GM18868 (cell line): ENCODE measurements around the gene ARSD.
"Not testable (repeated sequence)": the region's sequence is repeated elsewhere in the genome, so short reads cannot be mapped to it uniquely, and the experiment has no call there.

Source experiments
- ATAC-seq: cut with Tn5 transposase; IDR thresholded peaks from one replicate; pipeline ENCODE4 v1.9.1; 2021; ENCODE audit warnings: mild to moderate bottlenecking, moderate library complexity; ENCODE audit not compliant: unreplicated experiment

ARSD gene

GRCh38 chrX:2928583-2929434, at the start of gene ARSD:
Gene ARSD, minus strand, starts transcription at chrX:2929339. Its CDS starts 64 bp downstream, at chrX:2929275.
- peak; percentile 90 for ATAC-seq

DNA sequence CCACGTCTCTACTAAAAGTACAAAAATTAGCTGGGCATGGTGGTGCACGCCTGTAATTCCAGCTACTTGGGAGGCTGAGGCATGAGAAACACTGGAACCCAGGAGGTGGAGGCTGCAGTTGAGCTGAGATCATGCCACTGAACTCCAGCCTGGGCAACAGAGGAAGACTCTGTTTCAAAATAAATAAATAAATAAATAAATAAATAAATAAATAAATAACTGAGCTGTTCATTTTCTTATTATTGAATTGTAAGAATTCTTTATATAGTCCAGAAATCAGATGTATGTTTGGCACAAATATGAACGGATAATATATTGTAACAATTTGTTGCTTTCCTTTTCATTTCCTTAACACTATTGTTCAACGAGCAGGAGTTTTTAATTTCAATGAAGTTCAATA, 49.5 kb upstream of the ARSD start:
- not testable (repeated sequence) for ATAC-seq

DNA sequence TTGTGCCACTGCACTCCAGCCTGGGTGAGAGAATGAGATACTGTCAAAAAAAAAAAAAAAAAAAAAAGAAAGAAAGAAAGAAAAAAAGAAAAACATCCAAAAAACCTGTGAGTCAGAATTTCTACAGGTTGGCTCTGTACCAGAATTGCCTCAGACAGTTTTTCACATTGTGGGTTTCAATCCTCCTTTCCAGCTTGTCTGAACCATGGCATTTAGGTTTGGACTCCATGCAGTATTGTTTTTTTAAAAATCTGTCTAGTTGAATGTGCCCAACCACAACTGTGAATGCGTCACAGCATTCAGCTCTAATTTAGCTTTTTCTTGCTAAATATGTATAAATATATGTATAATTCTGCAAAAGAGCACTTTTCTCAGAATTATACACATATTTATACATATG, 45.8 kb upstream of the ARSD start:
- no peak for ATAC-seq

DNA sequence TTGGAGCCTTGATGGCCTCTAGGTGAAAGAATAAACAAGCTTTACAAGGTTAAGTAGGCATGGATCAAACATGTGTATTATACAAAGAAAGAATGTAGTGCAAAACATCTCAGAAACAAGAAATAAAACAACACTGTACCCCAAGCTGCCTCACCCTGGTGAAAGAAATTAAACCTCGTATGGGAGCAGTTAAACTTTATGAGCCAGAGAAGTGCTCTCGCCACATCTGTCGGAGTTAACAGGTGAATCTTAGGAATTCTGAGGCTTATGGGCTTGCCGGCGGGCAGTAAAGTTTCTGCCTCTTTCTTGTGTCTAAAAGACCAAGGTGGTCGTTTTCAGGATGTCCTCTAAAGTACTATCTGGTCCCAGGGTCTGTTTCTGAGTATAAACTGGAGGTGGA, 43.3 kb upstream of the ARSD start:
- no peak for ATAC-seq

DNA sequence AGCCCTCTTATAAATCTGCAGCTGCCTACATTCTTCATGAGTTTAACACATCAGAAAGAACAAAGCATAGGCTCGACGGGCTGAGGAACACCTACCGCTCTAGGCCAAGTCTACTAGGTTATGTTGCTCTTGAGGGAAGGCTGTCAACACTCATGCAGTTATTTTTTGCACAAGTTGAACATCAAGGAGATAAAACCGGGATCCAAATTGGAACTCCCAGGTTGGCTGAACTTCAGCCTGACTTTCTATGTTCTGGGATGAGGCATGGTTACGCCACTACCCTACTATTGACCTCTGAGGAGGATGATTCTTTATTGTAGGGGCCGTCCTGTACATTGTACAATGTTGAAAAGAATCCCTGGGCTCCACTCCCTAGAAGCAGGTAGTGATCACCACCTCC, 39.9 kb upstream of the ARSD start:
- no peak for ATAC-seq

DNA sequence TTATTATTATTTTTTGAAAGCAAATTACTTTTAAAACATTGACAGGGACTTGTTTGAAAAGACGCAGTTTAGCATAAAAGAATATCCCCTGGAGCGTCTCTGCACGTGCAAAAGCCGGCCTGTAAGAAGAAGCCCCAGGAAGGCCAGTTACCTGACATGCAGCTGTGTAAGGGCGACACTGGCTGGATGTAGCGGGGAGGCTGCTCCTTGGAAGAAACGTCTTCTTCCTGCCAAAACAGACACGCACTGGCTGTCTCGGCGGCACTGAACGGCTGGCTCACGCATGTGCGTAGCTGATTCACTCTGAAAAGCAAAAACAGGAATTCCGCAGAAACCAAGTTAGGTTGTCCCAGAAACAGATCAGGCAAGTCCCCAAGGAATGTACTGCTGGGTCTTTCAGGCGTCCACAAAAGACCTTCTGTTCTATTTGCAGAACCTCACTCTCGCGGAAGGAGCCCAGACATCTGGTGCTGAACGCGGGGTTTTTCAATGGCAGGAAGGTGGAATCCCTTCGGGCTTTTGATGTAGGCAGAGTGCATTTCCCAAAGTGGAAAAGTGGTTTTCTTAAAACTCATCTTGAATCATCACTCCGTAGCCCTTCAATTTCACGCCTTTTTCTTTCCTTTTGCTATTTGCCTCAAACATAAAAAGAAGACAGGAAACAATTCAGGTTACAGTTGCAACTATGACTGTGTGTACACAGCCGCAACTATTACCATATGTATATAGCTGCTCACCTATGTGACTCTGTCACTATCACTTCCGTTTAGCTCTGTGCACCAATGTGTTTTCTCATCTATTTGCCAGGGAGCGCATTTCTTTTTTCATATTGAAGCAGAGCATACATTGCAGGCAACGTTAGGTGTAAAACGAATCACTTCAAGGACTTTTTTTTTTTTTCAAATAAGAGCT, 39.1 kb upstream of the ARSD start:
- ATAC-seq = no peak

GRCh38 chrX:2967584-2967983, 38.4 kb upstream of the ARSD start:
- no peak for ATAC-seq

- no peak for ATAC-seq
These were observed 37.9 kb upstream of the ARSD start for GRCh38 chrX:2967012-2967411.

DNA sequence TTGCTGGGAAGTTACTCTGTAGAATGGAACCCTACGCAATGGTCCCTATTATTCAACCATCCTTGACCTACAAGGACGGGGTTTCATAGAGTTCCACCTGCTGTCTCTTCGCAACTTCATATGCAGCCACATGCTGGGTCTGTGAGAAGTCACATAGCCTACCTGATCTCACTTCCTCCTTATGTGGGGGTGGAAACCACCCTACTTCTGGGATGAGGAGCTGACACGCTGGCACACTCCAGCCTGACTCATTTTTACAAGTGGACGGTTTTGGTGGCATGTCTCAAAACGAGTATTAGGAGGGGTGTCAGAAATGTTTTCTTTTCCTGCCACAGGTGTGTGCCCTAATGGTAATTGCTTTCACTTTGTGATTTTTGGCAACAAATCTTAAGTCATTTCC, 36.8 kb upstream of the ARSD start:
- peak; percentile 99 for ATAC-seq

DNA sequence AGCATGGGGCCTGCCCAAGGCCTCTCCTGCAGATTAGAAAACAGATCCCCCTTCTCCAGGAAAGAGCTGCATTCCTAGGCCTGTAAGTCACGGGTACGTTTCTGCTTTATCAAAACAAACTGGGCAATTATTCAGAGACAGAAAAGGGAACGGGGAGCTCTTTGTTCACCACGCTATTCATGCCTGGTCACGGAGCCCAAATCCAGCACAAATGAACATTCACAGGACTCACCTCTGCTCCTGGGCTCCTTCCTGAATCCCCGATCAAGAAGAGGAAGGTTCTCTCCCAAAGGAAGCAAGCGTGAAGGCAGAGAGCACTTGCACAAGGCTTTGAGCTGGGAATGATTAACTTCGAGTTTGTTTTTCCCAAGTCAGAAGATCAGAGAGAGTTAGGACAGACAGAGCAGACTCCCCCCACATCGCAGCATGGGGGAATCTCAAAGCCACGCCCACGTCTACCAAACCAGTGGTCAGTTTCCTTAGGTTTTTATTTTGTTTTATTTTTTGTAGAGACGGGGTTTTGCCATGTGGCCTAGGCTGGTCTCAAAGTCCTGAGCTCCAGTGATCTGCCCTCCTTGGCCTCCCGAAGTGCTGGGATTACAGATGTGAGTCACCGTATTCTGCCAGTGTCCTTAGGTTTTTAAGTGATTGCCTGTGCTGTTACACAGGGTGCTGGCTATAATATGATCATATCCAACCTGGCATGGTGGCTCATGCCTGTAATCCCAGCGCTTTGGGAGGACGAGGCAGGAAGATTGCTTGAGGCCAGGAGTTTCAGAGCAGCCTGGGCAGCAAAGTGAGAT, 35.1 kb upstream of the ARSD start:
- not testable (repeated sequence) for ATAC-seq

DNA sequence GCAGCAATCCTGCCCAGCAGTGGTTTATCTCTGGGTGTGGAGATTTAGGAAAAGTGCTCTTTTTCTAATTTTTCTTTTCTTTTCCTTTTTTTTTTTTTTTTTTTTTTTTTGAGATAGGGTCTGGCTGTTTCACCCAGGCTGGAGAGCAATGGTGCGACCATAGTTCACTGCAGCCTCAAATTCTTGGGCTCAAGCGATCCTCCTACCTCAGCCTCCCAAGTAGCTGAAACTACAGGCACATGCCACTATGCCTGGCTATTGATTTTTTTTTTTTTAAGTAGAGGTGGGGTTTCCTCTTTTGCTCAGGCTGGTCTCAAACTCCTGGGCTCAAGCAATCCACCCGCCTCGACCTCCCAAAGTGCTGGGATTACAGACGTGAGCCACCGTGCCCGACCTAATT, 34.3 kb upstream of the ARSD start:
- not testable (repeated sequence) for ATAC-seq

DNA sequence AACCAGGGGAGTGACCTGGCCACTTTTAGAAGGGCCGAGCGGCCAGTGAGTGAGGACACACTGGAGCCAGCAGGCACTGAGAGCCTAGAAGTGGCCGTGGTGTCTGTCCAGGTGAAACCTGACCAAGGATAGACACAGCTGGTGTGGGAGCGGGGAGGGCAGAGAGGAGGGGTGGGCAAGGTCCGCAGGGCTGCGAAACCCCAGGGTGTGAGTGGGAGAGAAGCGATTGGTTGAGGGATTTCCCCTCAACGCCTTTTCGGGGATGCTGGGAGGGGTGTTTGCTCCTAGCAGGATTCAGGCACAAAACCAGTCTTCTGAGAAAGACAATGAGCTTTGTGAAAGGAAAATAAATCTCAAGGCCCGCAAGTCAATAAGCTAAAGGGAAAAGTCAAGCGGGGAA, 33.2 kb upstream of the ARSD start:
- no peak for ATAC-seq

- ATAC-seq = no peak
These were observed 31.8 kb upstream of the ARSD start for GRCh38 chrX:2960861-2961515.

DNA sequence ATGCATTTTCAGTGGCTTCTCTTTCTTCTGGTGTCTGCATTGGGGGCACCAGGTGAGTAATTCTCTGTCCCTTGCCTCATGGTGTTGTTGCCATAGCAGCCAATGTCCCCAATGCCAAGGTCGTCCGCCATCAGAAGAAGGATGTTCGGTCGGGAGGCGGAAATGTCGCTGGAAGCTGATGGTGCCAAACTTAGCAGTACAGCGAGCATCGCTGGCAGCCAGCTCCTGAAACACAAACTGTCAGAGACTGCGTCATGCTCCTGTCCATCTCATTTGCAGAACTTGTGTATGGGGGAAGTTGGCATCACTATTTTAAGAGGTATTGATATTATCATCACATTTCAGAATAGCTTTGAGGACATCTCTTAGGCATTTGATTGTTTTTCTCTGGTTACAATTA, 29.1 kb upstream of the ARSD start:
- ATAC-seq = no peak

- no peak for ATAC-seq
These were observed 26.7 kb upstream of the ARSD start for GRCh38 chrX:2955838-2956237.

GRCh38 chrX:2955281-2955680, 26.1 kb upstream of the ARSD start:
- no peak for ATAC-seq

GRCh38 chrX:2954541-2954940, 25.4 kb upstream of the ARSD start:
- no peak for ATAC-seq

DNA sequence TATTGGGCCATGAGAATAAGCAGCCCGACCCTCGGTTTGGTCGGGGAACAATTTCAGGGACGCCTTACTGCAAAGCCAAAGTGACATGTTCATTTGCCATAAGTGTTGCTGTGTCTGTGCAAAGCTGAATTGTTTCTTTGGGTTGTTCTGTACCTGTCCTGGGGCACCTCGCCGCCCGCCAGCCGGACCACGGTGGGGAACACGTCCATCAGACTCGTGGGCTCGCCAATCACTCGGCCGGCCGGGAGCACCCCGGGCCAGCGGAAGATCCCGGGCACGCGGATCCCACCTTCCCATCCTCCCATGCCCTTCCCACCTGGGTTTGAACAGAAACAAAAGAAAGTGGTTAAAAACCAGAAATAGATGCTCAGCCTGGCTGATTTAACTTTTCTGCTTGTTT, 8.8 kb upstream of the ARSD start:
- not testable (repeated sequence) for ATAC-seq

GRCh38 chrX:2934715-2935710, 5.9 kb upstream of the ARSD start:
- ATAC-seq = no peak
